WTC11 (cell line): ENCODE results near the gene CRYBA4.

Source experiments
- CBFB ChIP-seq: sonication (generic); formaldehyde crosslinking; IDR thresholded peaks from 2 replicates; pipeline ENCODE4 v1.8.1; 2022; ENCODE audit warnings: mild to moderate bottlenecking, low read depth, missing genetic modification reagents
- CTCF ChIP-seq: fragments of 200-600 bp; IDR thresholded peaks from 2 replicates; pipeline ENCODE4 v1.8.0; 2022; ENCODE audit warnings: antibody characterized with exemption
- E2F5 ChIP-seq: sonication (generic); formaldehyde crosslinking; IDR thresholded peaks from 2 replicates; pipeline ENCODE4 v1.8.1; 2022; ENCODE audit warnings: mild to moderate bottlenecking, moderate library complexity, missing genetic modification reagents
- ZNF219 ChIP-seq: sonication (generic); formaldehyde crosslinking; IDR thresholded peaks from 2 replicates; pipeline ENCODE4 v1.8.0; 2023; ENCODE audit warnings: missing genetic modification reagents, mild to moderate bottlenecking, borderline replicate concordance
- TF ChIP-seq, protein P1 (sequence below): sonication (generic); formaldehyde crosslinking; IDR thresholded peaks from 2 replicates; pipeline ENCODE4 v1.8.1; 2023; ENCODE audit warnings: mild to moderate bottlenecking, missing genetic modification reagents, moderate library complexity
- TF ChIP-seq, protein P2 (sequence below): fragments of 250-450 bp; sonication (Bioruptor Pico); conservative IDR thresholded peaks from 2 replicates; pipeline ENCODE4 v1.9.0; 2021; ENCODE audit warnings: mild to moderate bottlenecking

DNA sequence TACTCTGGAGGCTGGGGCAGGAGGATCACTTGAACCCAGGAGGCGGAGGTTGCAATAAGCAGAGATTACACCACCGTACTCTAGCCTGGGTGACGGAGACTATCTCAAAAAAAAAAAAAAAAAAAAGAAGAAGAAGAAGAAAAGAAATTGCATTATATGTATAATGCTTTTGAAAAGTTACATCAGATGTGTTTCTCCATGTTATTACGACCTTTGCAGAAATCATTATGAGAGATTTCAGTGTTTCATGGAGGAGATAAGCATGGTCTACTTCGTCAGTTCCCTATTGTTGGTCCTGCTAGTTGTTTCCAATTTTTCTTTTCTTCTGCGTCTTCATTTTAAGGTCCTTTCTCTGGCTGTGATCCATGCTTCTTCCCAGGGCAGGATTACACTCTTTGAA, 38.6 kb downstream of the CRYBA4 start:
- TF ChIP-seq CBFB (CRISPR knock-in tag), result no peak
- no peak for TF ChIP-seq ZNF219 (CRISPR knock-in tag)
- TF ChIP-seq, protein P1, sequence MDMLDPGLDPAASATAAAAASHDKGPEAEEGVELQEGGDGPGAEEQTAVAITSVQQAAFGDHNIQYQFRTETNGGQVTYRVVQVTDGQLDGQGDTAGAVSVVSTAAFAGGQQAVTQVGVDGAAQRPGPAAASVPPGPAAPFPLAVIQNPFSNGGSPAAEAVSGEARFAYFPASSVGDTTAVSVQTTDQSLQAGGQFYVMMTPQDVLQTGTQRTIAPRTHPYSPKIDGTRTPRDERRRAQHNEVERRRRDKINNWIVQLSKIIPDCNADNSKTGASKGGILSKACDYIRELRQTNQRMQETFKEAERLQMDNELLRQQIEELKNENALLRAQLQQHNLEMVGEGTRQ (CRISPR knock-in tag), result no peak
- no peak for TF ChIP-seq E2F5 (CRISPR knock-in tag)
- TF ChIP-seq, protein P2, sequence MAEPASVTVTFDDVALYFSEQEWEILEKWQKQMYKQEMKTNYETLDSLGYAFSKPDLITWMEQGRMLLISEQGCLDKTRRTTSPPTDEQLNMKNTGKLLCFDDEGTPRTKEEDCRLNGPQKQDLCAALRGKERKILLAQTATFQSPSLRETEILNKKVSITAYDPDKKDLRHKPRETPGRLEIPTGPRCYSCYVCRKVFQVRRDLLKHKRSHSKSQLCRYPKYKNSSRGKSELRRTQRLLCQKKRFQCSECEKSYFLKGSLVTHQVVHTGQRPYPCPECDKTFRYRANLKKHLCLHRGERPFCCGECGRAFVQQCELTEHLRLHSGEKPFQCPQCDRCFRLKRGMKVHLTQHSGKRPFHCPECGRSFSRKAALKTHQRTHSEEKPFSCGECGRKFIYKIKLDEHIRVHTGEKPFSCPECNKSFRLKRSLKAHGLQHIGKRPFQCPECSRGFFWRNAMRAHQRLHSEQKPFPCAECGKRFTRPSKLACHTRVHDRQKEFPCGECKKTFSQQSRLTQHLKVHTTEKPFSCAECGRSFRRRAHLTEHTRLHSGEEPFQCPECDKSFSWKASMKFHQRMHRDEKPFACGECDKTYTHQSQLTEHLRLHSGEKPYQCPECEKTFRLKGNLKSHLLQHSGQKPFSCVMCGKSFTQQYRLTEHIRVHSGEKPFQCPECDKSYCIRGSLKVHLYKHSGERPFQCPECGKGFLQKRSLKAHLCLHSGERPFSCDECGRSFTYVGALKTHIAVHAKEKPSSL (CRISPR knock-in tag), result no peak
- TF ChIP-seq CTCF, result no peak
